ENCODE measurements around the gene REXO1. TPM values are rescaled to one million over a fixed set of nuclear protein-coding genes. Genes with fewer than 3 reads are reported as not detected.

The REXO1 gene
- total RNA-seq, 1 donor from 2014 or later, result 22.2 TPM

- Mint-ChIP-seq H3K4me1 (ENCODE audit: low read depth) (peaks cover 28% of the 10 kb centered on the region), H3K4me3 (ENCODE audit: unreplicated experiment) (peak overlapping the region; percentile 72), H3K27ac (ENCODE audit: unreplicated experiment) (peak overlapping the region; percentile 73), H3K27me3 (ENCODE audit: low read depth) (no peaks in the 10 kb centered on the region), H3K36me3 (ENCODE audit: low read depth) (no peaks in the 10 kb centered on the region), H3K9me3 (ENCODE audit: low read depth) (no peaks in the 10 kb centered on the region)
- TF ChIP-seq CTCF (IDR thresholded peaks at IDR 0.05), result no peak
- peak; percentile 94 for DNase-seq (ENCODE audit: low spot score)
Observed at GRCh38 chr19:1863638-1864479, 15.6 kb upstream of the REXO1 start.

GRCh38 chr19:1863328-1863637 lies 15.0 kb upstream of the REXO1 start, which contains the start of gene KLF16:
TSS of gene KLF16 (minus strand) at chr19:1863579. CDS start at chr19:1863497, 82 bp downstream.
- H3K27me3 Mint-ChIP-seq (ENCODE audit: low read depth), result no peaks in the 10 kb centered on the region
- H3K36me3 Mint-ChIP-seq (ENCODE audit: low read depth), result no peaks in the 10 kb centered on the region
- H3K27ac Mint-ChIP-seq (ENCODE audit: unreplicated experiment), result peak within 1 kb of the TSS; percentile 87

DNA sequence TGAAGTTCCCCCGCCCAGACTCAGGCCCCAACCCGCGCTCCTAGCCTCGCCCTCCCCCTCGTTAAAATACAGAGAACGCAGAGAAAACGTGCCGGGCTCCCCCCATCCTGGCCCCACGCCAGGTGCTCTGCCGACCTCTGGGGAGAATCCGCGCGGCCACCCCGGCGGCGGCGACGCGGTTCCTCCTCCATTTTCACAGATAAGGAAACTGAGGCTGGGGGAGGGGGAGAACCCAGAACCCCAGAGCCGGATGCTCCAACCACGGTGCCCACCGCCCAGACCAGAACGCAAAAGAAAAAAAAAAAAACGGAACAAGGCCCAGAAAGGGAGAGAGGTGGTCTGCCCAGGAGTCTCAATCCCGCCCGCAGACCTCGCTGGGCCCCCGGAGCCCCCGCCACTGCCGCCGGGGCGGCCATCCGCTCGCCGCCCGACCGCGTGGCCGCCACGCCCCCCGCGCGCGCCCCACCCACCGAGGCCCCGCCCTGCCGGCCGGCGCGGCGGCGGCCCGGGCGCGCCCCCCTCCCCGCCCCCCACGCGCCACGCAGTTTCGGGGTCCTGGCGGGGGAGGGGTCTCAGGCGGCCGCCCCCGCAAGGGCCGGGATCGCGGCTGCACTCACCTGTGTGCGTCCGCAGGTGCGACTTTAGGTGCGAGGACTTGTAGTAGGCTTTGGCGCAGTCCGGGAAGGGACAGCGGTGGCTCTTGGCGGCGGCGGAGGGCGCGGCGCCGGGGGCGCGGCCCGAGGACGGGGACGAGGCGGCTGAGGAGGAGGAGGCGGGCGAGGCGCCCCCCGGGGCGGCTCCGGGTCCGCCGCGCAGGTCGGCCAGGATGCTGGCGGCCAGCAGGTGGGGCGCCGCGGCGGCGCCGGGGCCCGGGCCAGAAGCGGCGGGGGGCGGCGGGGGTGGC lies 14.4 kb upstream of the REXO1 start:
- Mint-ChIP-seq H3K4me1 (ENCODE audit: low read depth) (peaks cover 36% of the 10 kb centered on the region), H3K36me3 (ENCODE audit: low read depth) (no peaks in the 10 kb centered on the region), H3K4me3 (ENCODE audit: unreplicated experiment) (peak overlapping the region; percentile 88), H3K27me3 (ENCODE audit: low read depth) (no peaks in the 10 kb centered on the region), H3K27ac (ENCODE audit: unreplicated experiment) (peak overlapping the region; percentile 87), H3K9me3 (ENCODE audit: low read depth) (no peaks in the 10 kb centered on the region)
- TF ChIP-seq CTCF (IDR thresholded peaks at IDR 0.05), result no peak
- DNase-seq (ENCODE audit: low spot score), result no peak

More at GRCh38 chr19:1863328-1863637, 15.0 kb upstream of the REXO1 start, which contains the start of gene KLF16:
- H3K4me3 Mint-ChIP-seq (ENCODE audit: unreplicated experiment), result peak within 1 kb of the TSS; percentile 88
- H3K4me1 Mint-ChIP-seq (ENCODE audit: low read depth), result peaks cover 32% of the 10 kb centered on the region
- no peak for TF ChIP-seq CTCF (IDR thresholded peaks at IDR 0.05)
- no peaks in the 10 kb centered on the region for H3K9me3 Mint-ChIP-seq (ENCODE audit: low read depth)
- DNase-seq (ENCODE audit: low spot score), result no peak

GRCh38 chr19:1862068-1862423 lies 13.8 kb upstream of the REXO1 start:
- DNase-seq (ENCODE audit: low spot score), result no peak

More at GRCh38 chr19:1862068-1862423, 13.8 kb upstream of the REXO1 start:
- peaks cover 43% of the 10 kb centered on the region for H3K4me1 Mint-ChIP-seq (ENCODE audit: low read depth)
- no peaks in the 10 kb centered on the region for H3K27me3 Mint-ChIP-seq (ENCODE audit: low read depth)
- no peaks in the 10 kb centered on the region for H3K36me3 Mint-ChIP-seq (ENCODE audit: low read depth)
- peak overlapping the region; percentile 87 for H3K27ac Mint-ChIP-seq (ENCODE audit: unreplicated experiment)
- no peaks in the 10 kb centered on the region for H3K9me3 Mint-ChIP-seq (ENCODE audit: low read depth)
- no peak for TF ChIP-seq CTCF (IDR thresholded peaks at IDR 0.05)
- peak overlapping the region; percentile 88 for H3K4me3 Mint-ChIP-seq (ENCODE audit: unreplicated experiment)

Measured in chondrocyte (in vitro differentiated cells).